ENCODE measurements around the gene RAB44.

DNA sequence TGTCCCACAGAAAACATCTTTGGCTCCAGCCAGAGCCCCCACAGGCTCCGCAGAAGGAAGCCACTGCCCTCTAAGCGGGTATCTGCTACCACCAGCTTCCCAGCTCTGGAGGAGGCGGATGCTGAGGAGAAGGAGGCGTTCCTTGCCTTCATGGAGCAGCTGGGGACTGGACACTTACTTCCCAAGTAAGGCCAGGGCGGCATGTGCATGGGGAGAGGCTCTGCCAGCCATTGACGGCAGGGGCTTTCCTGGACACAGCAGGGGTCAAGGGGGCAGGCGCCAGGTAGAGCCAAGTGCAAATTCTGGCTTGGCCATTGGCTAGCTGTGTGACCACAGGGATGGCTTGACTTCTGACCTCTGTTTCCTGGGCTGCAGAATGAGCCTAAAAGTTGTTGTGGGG, 17.8 kb downstream of the RAB44 start:
- TF ChIP-seq POLR2A (IDR thresholded peaks at IDR 0.05) = no peak
- no peak for TF ChIP-seq CTCF (IDR thresholded peaks at IDR 0.05)
- no peak for TF ChIP-seq POLR2AphosphoS5 (IDR thresholded peaks at IDR 0.05)

Measured in prostate gland (tissue), 2 donors.